CD8-positive, alpha-beta memory T cell (primary cell): ENCODE data around the gene MYH13. TPM values are rescaled to one million over a fixed set of nuclear protein-coding genes. Genes with fewer than 3 reads are reported as not detected.
"Not testable (repeated sequence)": the region's sequence is repeated elsewhere in the genome, so short reads cannot be mapped to it uniquely, and the experiment has no call there.

Source experiments
- CTCF ChIA-PET: fragments of 350-600 bp; sonication (Branson Sonifier 250); formaldehyde crosslinking; loops from one replicate; lab custom pipeline; 2021; ENCODE audit warnings: antibody characterized with exemption; lab: Charles Lee
- POLR2A ChIA-PET: fragments of 350-600 bp; sonication (Branson Sonifier 250); formaldehyde crosslinking; loops from one replicate; lab custom pipeline; 2021; ENCODE audit warnings: antibody characterized with exemption; lab: Charles Lee
- DNase-seq, 5 donors: peaks; one replicate each; pipeline versions ENCODE4 v3.0.0 to v3.0.0-alpha.2; 2020 to 2022; ENCODE audit warnings: mixed read lengths in 1 of 5
- H3K27ac ChIP-seq: one replicate; pipeline ENCODE4 v1.7.0; 2013; ENCODE audit warnings: low read depth, mild to moderate bottlenecking, low read length, moderate library complexity
- H3K27me3 ChIP-seq: 2 replicates; pipeline ENCODE4 v1.7.0; 2013; ENCODE audit warnings: low read length, mild to moderate bottlenecking; ENCODE audit not compliant: insufficient read depth, poor library complexity, severe bottlenecking
- H3K36me3 ChIP-seq: 2 replicates; pipeline ENCODE4 v1.7.0; 2013; ENCODE audit warnings: mild to moderate bottlenecking, low read length, moderate library complexity; ENCODE audit not compliant: insufficient read depth
- H3K4me1 ChIP-seq: 2 replicates; pipeline ENCODE4 v1.7.0; 2013; ENCODE audit warnings: mild to moderate bottlenecking, low read length, moderate library complexity; ENCODE audit not compliant: insufficient read depth
- H3K4me3 ChIP-seq: 2 replicates; pipeline ENCODE4 v1.7.0; 2013; ENCODE audit warnings: mild to moderate bottlenecking, low read length
- H3K9me3 ChIP-seq: 2 replicates; pipeline ENCODE4 v1.7.0; 2013; ENCODE audit warnings: mild to moderate bottlenecking, low read length
- H3K27ac Mint-ChIP-seq, 8 donors: one replicate each; pipeline ENCODE4 v1.8.0; 2020 to 2021; ENCODE audit warnings: mixed read lengths in 8 of 8, mild to moderate bottlenecking in 6 of 8, inconsistent platforms in 3 of 8, moderate library complexity in 3 of 8
- H3K27me3 Mint-ChIP-seq, 2 donors: one replicate each; pipeline ENCODE4 v1.8.0; 2020 to 2021; ENCODE audit warnings: mixed read lengths in 2 of 2, mild to moderate bottlenecking in 1 of 2, moderate library complexity in 1 of 2
- H3K36me3 Mint-ChIP-seq, 3 donors: one replicate each; pipeline ENCODE4 v1.8.0; 2020 to 2021; ENCODE audit warnings: mixed read lengths in 3 of 3, inconsistent platforms in 1 of 3, mild to moderate bottlenecking in 1 of 3
- H3K4me1 Mint-ChIP-seq, 3 donors: one replicate each; pipeline ENCODE4 v1.8.0; 2020 to 2021; ENCODE audit warnings: mixed read lengths in 3 of 3, inconsistent platforms in 1 of 3, mild to moderate bottlenecking in 1 of 3
- H3K4me3 Mint-ChIP-seq, 7 donors: one replicate each; pipeline ENCODE4 v1.8.0; 2020 to 2021; ENCODE audit warnings: mixed read lengths in 7 of 7, mild to moderate bottlenecking in 6 of 7, moderate library complexity in 4 of 7, inconsistent platforms in 2 of 7
- H3K9me3 Mint-ChIP-seq, 5 donors: one replicate each; pipeline ENCODE4 v1.8.0; 2020 to 2022; ENCODE audit warnings: mixed read lengths in 5 of 5, mild to moderate bottlenecking in 3 of 5, moderate library complexity in 2 of 5, inconsistent platforms in 1 of 5
- polyA plus RNA-seq: library from polyadenylated mRNA; unstranded; fragments of 300-500 nt; fragmentation: Illumina TruSeq; gene quantifications from one replicate; pipeline ENCODE4 v1.2.3, GENCODE V29; 2021
- total RNA-seq, 2 experiments: library from RNA; stranded (reverse); gene quantifications; one replicate each; pipeline ENCODE4 v1.2.3, GENCODE V29; 2021

The MYH13 gene
- total and polyA plus RNA-seq, 3 experiments from 2014 or later, result not detected

- no peak overlapping the region for H3K4me3 Mint-ChIP-seq
- Histone ChIP-seq H3K36me3 (no peaks in the 10 kb centered on the region), H3K27me3 (no peaks in the 10 kb centered on the region), H3K4me1 (no peaks in the 10 kb centered on the region), H3K9me3 (no peaks in the 10 kb centered on the region), H3K27ac (no peak overlapping the region), H3K4me3 (no peak overlapping the region)
- no peak for DNase-seq
- peaks cover 0 to 9% (median 0%) of the 10 kb centered on the region in 3 donors for H3K4me1 Mint-ChIP-seq
- no peaks in the 10 kb centered on the region for H3K36me3 Mint-ChIP-seq
- peaks cover 25 to 53% of the 10 kb centered on the region in 2 donors for H3K27me3 Mint-ChIP-seq
- no peaks in the 10 kb centered on the region for H3K9me3 Mint-ChIP-seq
- POLR2A ChIA-PET, result no interaction called here
- CTCF ChIA-PET, result no interaction called here
- H3K27ac Mint-ChIP-seq, result no peak overlapping the region
Observed at GRCh38 chr17:10292057-10292937, 80.5 kb downstream of the MYH13 start.

GRCh38 chr17:10291576-10291975 lies 81.2 kb downstream of the MYH13 start:
- H3K36me3 Mint-ChIP-seq, DNase-seq, H3K4me1 ChIP-seq, H3K27ac Mint-ChIP-seq, H3K36me3 ChIP-seq, H3K4me3 ChIP-seq, H3K9me3 Mint-ChIP-seq, H3K27ac ChIP-seq, H3K4me3 Mint-ChIP-seq, H3K4me1 Mint-ChIP-seq, CTCF ChIA-PET, POLR2A ChIA-PET, H3K27me3 ChIP-seq, H3K9me3 ChIP-seq: not testable (repeated sequence)
- peaks cover 25 to 53% of the 10 kb centered on the region in 2 donors for H3K27me3 Mint-ChIP-seq

- peaks cover 25 to 53% of the 10 kb centered on the region in 2 donors for H3K27me3 Mint-ChIP-seq
- CTCF ChIA-PET, result no interaction called here
- H3K27me3 ChIP-seq, result no peaks in the 10 kb centered on the region
- no peak overlapping the region for H3K27ac ChIP-seq
- no peaks in the 10 kb centered on the region for H3K4me1 ChIP-seq
- no peaks in the 10 kb centered on the region for H3K9me3 ChIP-seq
- H3K4me3 Mint-ChIP-seq, result no peak overlapping the region
- no peak for DNase-seq
- H3K36me3 Mint-ChIP-seq, result no peaks in the 10 kb centered on the region
- peaks cover 0 to 9% (median 0%) of the 10 kb centered on the region in 3 donors for H3K4me1 Mint-ChIP-seq
- no peak overlapping the region for H3K27ac Mint-ChIP-seq
- H3K4me3 ChIP-seq, result no peak overlapping the region
- POLR2A ChIA-PET, result no interaction called here
- H3K36me3 ChIP-seq, result no peaks in the 10 kb centered on the region
- H3K9me3 Mint-ChIP-seq, result no peaks in the 10 kb centered on the region
Observed at GRCh38 chr17:10290041-10290440, 82.8 kb downstream of the MYH13 start.

GRCh38 chr17:10286324-10286723 lies 86.5 kb downstream of the MYH13 start:
- Histone ChIP-seq H3K36me3 (no peaks in the 10 kb centered on the region), H3K9me3 (no peaks in the 10 kb centered on the region), H3K27ac (no peak overlapping the region), H3K4me1 (no peaks in the 10 kb centered on the region), H3K27me3 (no peaks in the 10 kb centered on the region), H3K4me3 (no peak overlapping the region)
- Mint-ChIP-seq H3K9me3 (no peaks in the 10 kb centered on the region), H3K27ac (no peak overlapping the region), H3K4me3 (no peak overlapping the region), H3K4me1 (no peaks in the 10 kb centered on the region), H3K36me3 (no peaks in the 10 kb centered on the region), H3K27me3 (peaks cover 16 to 27% of the 10 kb centered on the region in 2 donors)
- ChIA-PET POLR2A (no interaction called here), CTCF (no interaction called here)
- DNase-seq, result no peak

GRCh38 chr17:10285896-10286295 lies 86.9 kb downstream of the MYH13 start:
- H3K4me1 ChIP-seq, result no peaks in the 10 kb centered on the region
- Mint-ChIP-seq H3K4me1 (no peaks in the 10 kb centered on the region), H3K27me3 (peaks cover 16 to 24% of the 10 kb centered on the region in 2 donors), H3K4me3 (no peak overlapping the region), H3K27ac (peak overlapping the region in 1 of 8 donors; percentile 77), H3K36me3 (no peaks in the 10 kb centered on the region), H3K9me3 (no peaks in the 10 kb centered on the region)
- H3K27ac ChIP-seq, result no peak overlapping the region
- no peaks in the 10 kb centered on the region for H3K27me3 ChIP-seq
- no peaks in the 10 kb centered on the region for H3K9me3 ChIP-seq
- POLR2A ChIA-PET, result no interaction called here
- H3K4me3 ChIP-seq, result no peak overlapping the region
- no peaks in the 10 kb centered on the region for H3K36me3 ChIP-seq
- no peak for DNase-seq
- CTCF ChIA-PET, result no interaction called here

GRCh38 chr17:10280068-10280467 lies 92.7 kb downstream of the MYH13 start:
- ChIA-PET CTCF (interaction anchor here (1.6 kb wide), 1 partner anchor 16 kb away, joined by 3 read pairs; no protein-coding TSS in a partner anchor), POLR2A (no interaction called here)
- Histone ChIP-seq H3K4me1 (no peaks in the 10 kb centered on the region), H3K27me3 (no peaks in the 10 kb centered on the region), H3K9me3 (no peaks in the 10 kb centered on the region), H3K4me3 (no peak overlapping the region), H3K27ac (no peak overlapping the region), H3K36me3 (no peaks in the 10 kb centered on the region)
- Mint-ChIP-seq H3K27ac (no peak overlapping the region), H3K4me1 (peaks cover 4 to 6% (median 4%) of the 10 kb centered on the region in 3 donors), H3K9me3 (no peaks in the 10 kb centered on the region), H3K27me3 (peaks cover 3 to 6% of the 10 kb centered on the region in 2 donors), H3K36me3 (no peaks in the 10 kb centered on the region), H3K4me3 (no peak overlapping the region)
- no peak for DNase-seq

- H3K36me3 Mint-ChIP-seq, result no peaks in the 10 kb centered on the region
- H3K36me3 ChIP-seq, result no peaks in the 10 kb centered on the region
- H3K27me3 ChIP-seq, result no peaks in the 10 kb centered on the region
- H3K27ac Mint-ChIP-seq, result no peak overlapping the region
- no peak for DNase-seq
- ChIA-PET CTCF (no interaction called here), POLR2A (no interaction called here)
- no peak overlapping the region for H3K4me3 ChIP-seq
- H3K9me3 Mint-ChIP-seq, result no peaks in the 10 kb centered on the region
- H3K27me3 Mint-ChIP-seq, result peaks cover 6 to 8% of the 10 kb centered on the region in 2 donors
- no peaks in the 10 kb centered on the region for H3K9me3 ChIP-seq
- H3K4me3 Mint-ChIP-seq, result peak overlapping the region in 4 of 7 donors; percentile 1 to 37 (median 16)
- peaks cover 4 to 6% (median 4%) of the 10 kb centered on the region in 3 donors for H3K4me1 Mint-ChIP-seq
- H3K27ac ChIP-seq, result no peak overlapping the region
- H3K4me1 ChIP-seq, result no peaks in the 10 kb centered on the region
Observed at GRCh38 chr17:10278218-10278617, 94.6 kb downstream of the MYH13 start.

- peaks cover 4 to 6% (median 4%) of the 10 kb centered on the region in 3 donors for H3K4me1 Mint-ChIP-seq
- H3K4me1 ChIP-seq, result no peaks in the 10 kb centered on the region
- no peak for DNase-seq
- H3K36me3 ChIP-seq, result no peaks in the 10 kb centered on the region
- H3K27me3 Mint-ChIP-seq, result peaks cover 6 to 10% of the 10 kb centered on the region in 2 donors
- POLR2A ChIA-PET, result no interaction called here
- no peaks in the 10 kb centered on the region for H3K9me3 ChIP-seq
- H3K4me3 Mint-ChIP-seq, result no peak overlapping the region
- H3K27me3 ChIP-seq, result no peaks in the 10 kb centered on the region
- H3K9me3 Mint-ChIP-seq, result peaks cover 0 to 2% (median 0%) of the 10 kb centered on the region in 5 donors
- CTCF ChIA-PET, result no interaction called here
- H3K27ac Mint-ChIP-seq, result no peak overlapping the region
- no peak overlapping the region for H3K4me3 ChIP-seq
- H3K36me3 Mint-ChIP-seq, result no peaks in the 10 kb centered on the region
- H3K27ac ChIP-seq, result no peak overlapping the region
Observed at GRCh38 chr17:10276436-10276835, 96.4 kb downstream of the MYH13 start.
